Lung (tissue), 12 donors: ENCODE measurements around the gene CARNS1. TPM values are rescaled to one million over a fixed set of nuclear protein-coding genes. Genes with fewer than 3 reads are reported as not detected.

Experiments
- ATAC-seq: fragments of 200-7000 bp; cut with Tn5 transposase; one replicate; pipeline ENCODE4 v1.9.1; 2020; ENCODE audit warnings: moderate number of reproducible peaks; ENCODE audit not compliant: insufficient read depth, low FRiP score
- DNase-seq, 3 donors: peaks; one replicate each; pipeline ENCODE4 v3.0.0-alpha.2; 2013 to 2017
- H3K27ac ChIP-seq, 2 donors: one replicate each; pipeline ENCODE4 v1.5.1; 2013; ENCODE audit warnings: mild to moderate bottlenecking in 2 of 2, moderate library complexity in 2 of 2, control low read depth in 1 of 2, inconsistent platforms in 1 of 2, low read depth in 1 of 2, low read length in 1 of 2
- H3K27me3 ChIP-seq, 3 donors: one replicate each; pipeline ENCODE4 v1.5.1; 2013; ENCODE audit warnings: low read length in 2 of 3; ENCODE audit not compliant: control insufficient read depth in 3 of 3, insufficient read depth in 3 of 3
- H3K36me3 ChIP-seq, 4 donors: one replicate each; pipeline ENCODE4 v1.5.1; 2013; ENCODE audit warnings: low read length in 4 of 4, mild to moderate bottlenecking in 1 of 4, moderate library complexity in 1 of 4; ENCODE audit not compliant: control insufficient read depth in 4 of 4, insufficient read depth in 4 of 4
- H3K4me1 ChIP-seq, 5 donors: one replicate each; pipeline ENCODE4 v1.5.1; 2013; ENCODE audit warnings: low read length in 5 of 5, mild to moderate bottlenecking in 2 of 5, moderate library complexity in 1 of 5; ENCODE audit not compliant: control insufficient read depth in 5 of 5, insufficient read depth in 5 of 5
- H3K4me3 ChIP-seq: one replicate; pipeline ENCODE4 v1.5.1; 2013; ENCODE audit warnings: mild to moderate bottlenecking, control low read depth, moderate library complexity
- H3K9ac ChIP-seq, 2 donors: one replicate each; pipeline ENCODE4 v1.5.1; 2013; ENCODE audit warnings: low read length in 2 of 2, control low read depth in 1 of 2; ENCODE audit not compliant: insufficient read depth in 1 of 2
- H3K9me3 ChIP-seq, 4 donors: one replicate each; pipeline ENCODE4 v1.5.1; 2013; ENCODE audit warnings: low read length in 3 of 4, mild to moderate bottlenecking in 1 of 4, moderate library complexity in 1 of 4; ENCODE audit not compliant: control insufficient read depth in 4 of 4, insufficient read depth in 3 of 4
- CTCF ChIP-seq: IDR thresholded peaks from 2 replicates; pipeline ENCODE4 v1.5.1; 2012; ENCODE audit warnings: mild to moderate bottlenecking; ENCODE audit errors: control extremely low read depth, extremely low read depth
- WGBS, 2 donors: extraction: QIAGEN DNeasy Blood & Tissue Kit; methylation state at CpG; one replicate each; pipeline ENCODE4 v1.1.7; 2013; 5-methylcytosine and 5-hydroxymethylcytosine counted together
- polyA plus RNA-seq, 2 donors: library from polyadenylated mRNA; stranded (reverse); fragments of 200-250 nt; gene quantifications; one replicate each; pipeline ENCODE4 v1.2.1, GENCODE V29; 2013
- total RNA-seq, 2 donors: library from RNA; depleted of rRNA in 1 of 2; stranded (reverse); fragments of >200 nt in 1 of 2; gene quantifications; one replicate each; pipeline ENCODE4 v1.2.1, GENCODE V29; 2014 to 2021
- donor health status: control.
- donor health status: control.
- donor health status: Bipolar disorder and iron deficiency.
- donor health status: healthy.
- donor health status: DM: yes; HTN: yes; CAD: no.

Gene CARNS1
- total and polyA plus RNA-seq, 4 donors, result 0.15 to 1.7 (median 1.4) TPM

- WGBS, 2 donors, result 88% methylated on average over 4 of the region's 4 CpGs
- Histone ChIP-seq H3K27ac (no peak overlapping the region), H3K9me3 (no peaks in the 10 kb centered on the region), H3K4me1 (peaks cover 0 to 16% (median 6%) of the 10 kb centered on the region in 5 donors), H3K9ac (no peak overlapping the region), H3K4me3 (no peak overlapping the region), H3K27me3 (peaks cover 0 to 7% (median 0%) of the 10 kb centered on the region in 3 donors), H3K36me3 (no peaks in the 10 kb centered on the region)
- no peak for DNase-seq
- no peak for TF ChIP-seq CTCF
- no peak for ATAC-seq
Observed at GRCh38 chr11:67378544-67378943, 36.9 kb upstream of the CARNS1 start.

- no peak overlapping the region for H3K9ac ChIP-seq
- no peak for ATAC-seq
Observed at GRCh38 chr11:67379061-67380058, 36.1 kb upstream of the CARNS1 start.

DNA sequence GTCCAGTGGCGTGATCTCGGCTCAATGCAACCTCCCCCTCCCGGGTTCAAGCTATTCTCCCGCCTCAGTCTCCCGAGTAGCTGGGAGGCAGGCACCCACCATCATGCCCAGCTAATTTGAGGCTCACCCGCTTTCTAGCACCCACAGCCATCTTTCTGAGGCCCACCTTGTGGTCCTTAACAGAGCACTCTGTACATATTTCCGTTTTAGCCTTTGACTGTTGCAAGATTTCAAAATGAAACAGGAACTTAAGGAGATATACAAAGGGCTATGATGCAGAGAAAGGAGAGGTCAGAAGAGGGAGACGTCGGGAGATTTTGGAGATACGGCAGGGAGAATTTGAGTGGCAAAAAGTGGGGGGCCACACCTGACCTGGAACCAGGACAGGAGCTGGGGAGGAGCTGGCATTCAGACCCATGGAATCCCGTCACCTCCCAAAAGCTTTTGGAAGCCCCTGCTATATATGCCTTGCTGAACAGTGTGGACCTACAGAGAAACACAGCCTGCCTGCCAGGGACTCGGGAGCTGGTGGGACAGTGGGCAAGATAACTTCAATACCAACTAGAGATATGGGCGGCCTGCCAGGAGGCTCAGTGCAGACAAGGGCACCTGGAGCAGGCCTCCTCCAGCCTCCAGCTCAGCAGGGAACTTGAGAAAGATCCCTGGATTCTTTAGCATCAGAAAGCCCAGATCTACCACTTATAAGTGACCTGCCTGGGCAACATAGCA, 34.1 kb upstream of the CARNS1 start:
- H3K9ac ChIP-seq, result no peak overlapping the region
- DNase-seq (no peak), ATAC-seq (no peak)
- no peaks in the 10 kb centered on the region for H3K27me3 ChIP-seq
- peak overlapping the region in 1 of 2 donors; percentile 35 for H3K27ac ChIP-seq
- no peak overlapping the region for H3K4me3 ChIP-seq
- no peaks in the 10 kb centered on the region for H3K36me3 ChIP-seq
- no peak for TF ChIP-seq CTCF
- no peaks in the 10 kb centered on the region for H3K9me3 ChIP-seq
- H3K4me1 ChIP-seq, result peaks cover 0 to 7% (median 0%) of the 10 kb centered on the region in 5 donors
- 50 to 71% methylated on average over 13 of the region's 13 CpGs for WGBS, 2 donors

More at GRCh38 chr11:67379061-67380058, 36.1 kb upstream of the CARNS1 start:
- no peaks in the 10 kb centered on the region for H3K36me3 ChIP-seq
- peaks cover 0 to 11% (median 6%) of the 10 kb centered on the region in 5 donors for H3K4me1 ChIP-seq
- peaks cover 0 to 7% (median 0%) of the 10 kb centered on the region in 3 donors for H3K27me3 ChIP-seq
- no peak overlapping the region for H3K27ac ChIP-seq
- no peak for TF ChIP-seq CTCF
- H3K4me3 ChIP-seq, result no peak overlapping the region
- H3K9me3 ChIP-seq, result no peaks in the 10 kb centered on the region
- no peak for DNase-seq
- 64 to 73% methylated on average over 23 of the region's 23 CpGs for WGBS, 2 donors
